Endothelial cell of umbilical vein (primary cell): ENCODE measurements around the gene SFMBT2. TPM values are rescaled to one million over a fixed set of nuclear protein-coding genes. Genes with fewer than 3 reads are reported as not detected.

Experiments used
- BruUV-seq: library from RNA; stranded (reverse); fragments of 400-500 nt; replicated peaks from 2 replicates; lab custom pipeline; 2021; lab: Mats Ljungman, UMichigan
- CTCF ChIA-PET: fragments of 300-600, 350-600 bp; sonication (Branson Sonifier 250); formaldehyde crosslinking; loops from one replicate; lab custom pipeline; 2021; ENCODE audit warnings: antibody characterized with exemption, inconsistent platforms; lab: Charles Lee
- POLR2A ChIA-PET: fragments of 300-600, 350-600 bp; sonication (Branson Sonifier 250); formaldehyde crosslinking; loops from one replicate; lab custom pipeline; 2021; ENCODE audit warnings: antibody characterized with exemption, inconsistent platforms; lab: Charles Lee
- DNase-seq: peaks from one replicate; pipeline ENCODE4 v3.0.0-alpha.2; 2011; ENCODE audit warnings: low read depth, low spot score
- FAIRE-seq: peaks from 2 replicates; lab custom pipeline; 2011; peaks lifted over from hg19 to GRCh38; lab: Jason Lieb, UNC
- H2AFZ ChIP-seq: 2 replicates; pipeline ENCODE4 v1.6.0; 2012; ENCODE audit warnings: low read depth, low read length, control low read depth, inconsistent platforms
- H3K27ac ChIP-seq: 2 replicates; pipeline ENCODE4 v1.5.1; 2011; ENCODE audit warnings: low read depth, mild to moderate bottlenecking, control low read depth, low read length, moderate library complexity; ENCODE audit not compliant: insufficient read depth
- H3K27me3 ChIP-seq, 2 experiments: 2 replicates each; pipeline versions ENCODE4 v1.6.0 to v1.6.1; 2011; ENCODE audit warnings: low read length in 2 of 2, mixed read lengths in 1 of 2; ENCODE audit not compliant: control insufficient read depth in 2 of 2, insufficient read depth in 2 of 2
- H3K36me3 ChIP-seq, 2 experiments: 2 replicates in 1 of 2; 3 replicates in 1 of 2; pipeline ENCODE4 v1.5.1; 2011; ENCODE audit warnings: low read length in 2 of 2, mild to moderate bottlenecking in 1 of 2, moderate library complexity in 1 of 2; ENCODE audit not compliant: control insufficient read depth in 2 of 2, insufficient read depth in 2 of 2; ENCODE audit errors: extremely low read depth in 1 of 2
- H3K4me1 ChIP-seq: 3 replicates; pipeline ENCODE4 v1.5.1; 2011; ENCODE audit warnings: mild to moderate bottlenecking, low read length; ENCODE audit not compliant: control insufficient read depth, insufficient read depth; ENCODE audit errors: extremely low read depth
- H3K4me2 ChIP-seq: 2 replicates; pipeline ENCODE4 v1.6.1; 2011; ENCODE audit warnings: low read length, control low read depth, mixed read lengths; ENCODE audit not compliant: insufficient read depth
- H3K4me3 ChIP-seq, 3 experiments: fragments of 200-600 bp in 1 of 3; sonication (generic), shearing (Covaris generic) in 1 of 3; replicated peaks in 1 of 3; 2 replicates each; pipeline ENCODE4 v1.5.1; 2011 to 2016; ENCODE audit warnings: control low read depth in 3 of 3, low read length in 3 of 3, mild to moderate bottlenecking in 2 of 3, inconsistent platforms in 1 of 3, low read depth in 1 of 3, moderate library complexity in 1 of 3; ENCODE audit not compliant: insufficient read depth in 1 of 3
- H3K79me2 ChIP-seq: 2 replicates; pipeline ENCODE4 v1.6.0; 2012; ENCODE audit warnings: low read length, inconsistent platforms; ENCODE audit not compliant: control insufficient read depth, insufficient read depth
- H3K9ac ChIP-seq: replicated peaks from 2 replicates; pipeline ENCODE3; 2011; ENCODE audit warnings: low read length, control low read depth; ENCODE audit not compliant: insufficient read depth; ENCODE audit errors: extremely low read depth
- H3K9me1 ChIP-seq: replicated peaks from 3 replicates; pipeline ENCODE4 v1.6.0; 2011; ENCODE audit warnings: mild to moderate bottlenecking, low read length; ENCODE audit not compliant: control insufficient read depth, insufficient read depth; ENCODE audit errors: extremely low read depth
- H3K9me3 ChIP-seq: replicated peaks from 2 replicates; pipeline ENCODE4 v1.5.1; 2012; ENCODE audit warnings: low read length, inconsistent platforms; ENCODE audit not compliant: control insufficient read depth, insufficient read depth
- H4K20me1 ChIP-seq: replicated peaks from 2 replicates; pipeline ENCODE3; 2011; ENCODE audit warnings: mild to moderate bottlenecking, low read length; ENCODE audit not compliant: control insufficient read depth, insufficient read depth; ENCODE audit errors: extremely low read depth
- FOS ChIP-seq: IDR thresholded peaks from 2 replicates; pipeline ENCODE4 v1.6.1; 2011; ENCODE audit warnings: mild to moderate bottlenecking, low read length, moderate library complexity, borderline replicate concordance; ENCODE audit not compliant: insufficient read depth
- GATA2 ChIP-seq: IDR thresholded peaks from 2 replicates; pipeline ENCODE4 v1.7.0; 2011; ENCODE audit warnings: low read depth, mild to moderate bottlenecking, moderate library complexity, mixed read lengths, low read length; ENCODE audit not compliant: insufficient read length, insufficient read depth
- JUN ChIP-seq: IDR thresholded peaks from 2 replicates; pipeline ENCODE4 v1.6.1; 2011; ENCODE audit warnings: borderline replicate concordance, low read depth; ENCODE audit not compliant: insufficient read length, insufficient read depth
- MYC ChIP-seq: IDR thresholded peaks from one replicate; pipeline ENCODE4 v1.6.1; 2011; ENCODE audit warnings: mild to moderate bottlenecking, low read depth, low read length
- POLR2A ChIP-seq: IDR thresholded peaks from 2 replicates; pipeline ENCODE4 v1.6.1; 2012; ENCODE audit warnings: low read depth, mild to moderate bottlenecking, control low read depth, low read length
- dilution Hi-C: fragments of 300-500 bp; cut with MboI; formaldehyde crosslinking; loops from one replicate; pipeline ENCODE4 v1.15.0; 2019; ENCODE audit warnings: low sequenced_read_pairs; ENCODE audit not compliant: extremely low pct_ligation_motif_present
- intact Hi-C: fragments of 100-400 bp; cut with micrococcal nuclease; formaldehyde crosslinking; loops from one replicate; pipeline ENCODE4 v1.10.0; 2022
- polyA plus RNA-seq, 4 experiments: library from polyadenylated mRNA; depleted of rRNA in 3 of 4; stranded (reverse) in 3 of 4; unstranded in 1 of 4; fragments of >200 nt; gene quantifications; 2 replicates each; pipeline versions ENCODE4 v1.2.1 to v1.2.3, GENCODE V29; 2011 to 2012; ENCODE audit warnings: missing spikeins in 1 of 4
- total RNA-seq: library from RNA; stranded (reverse); gene quantifications from 2 replicates; pipeline ENCODE4 v1.2.3, GENCODE V29; 2021
- TF ChIP-seq, protein P1 (sequence below), 2 donors: IDR thresholded peaks; 1 replicate in 1 of 2; 2 replicates in 1 of 2; pipeline ENCODE4 v1.5.1; 2011; ENCODE audit warnings: low read length in 2 of 2, mild to moderate bottlenecking in 2 of 2, moderate library complexity in 2 of 2, control low read depth in 1 of 2, inconsistent platforms in 1 of 2, low read depth in 1 of 2; ENCODE audit not compliant: insufficient read depth in 1 of 2; ENCODE audit errors: extremely low read depth in 1 of 2
- TF ChIP-seq, protein P2 (sequence below): IDR thresholded peaks from 2 replicates; pipeline ENCODE4 v1.6.1; 2011; ENCODE audit not compliant: insufficient read depth, insufficient read length

Gene SFMBT2
- total and polyA plus RNA-seq, 2 donors (not counting 3 experiments of a cell fraction or from before 2014, with no cell fraction given), result 0.14 to 0.64 TPM

DNA sequence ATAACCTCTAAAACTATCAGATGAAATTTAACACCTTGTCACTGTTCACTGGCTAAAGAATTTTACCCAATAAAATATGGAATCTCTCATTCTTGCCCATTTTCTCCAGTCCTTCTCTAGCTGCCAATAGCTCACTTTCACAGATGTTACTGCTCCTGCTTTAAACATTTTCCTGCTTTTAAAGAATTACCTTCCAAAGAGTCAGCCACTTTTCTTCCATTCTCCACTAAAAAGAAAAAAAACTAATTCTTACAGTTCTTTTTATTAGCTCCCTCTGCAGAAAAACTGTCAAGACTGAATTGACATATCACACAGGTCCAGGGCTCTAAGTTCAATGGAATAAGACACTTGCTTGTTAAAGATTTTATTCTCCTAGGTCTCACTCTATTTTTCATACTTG lies 114.8 kb downstream of the SFMBT2 start:
- Histone ChIP-seq H3K36me3 (no peaks in the 10 kb centered on the region), H4K20me1 (no peaks in the 10 kb centered on the region), H3K27me3 (no peaks in the 10 kb centered on the region), H3K79me2 (no peaks in the 10 kb centered on the region), H3K9me3 (no peaks in the 10 kb centered on the region), H3K4me1 (no peaks in the 10 kb centered on the region), H3K27ac (no peak overlapping the region), H3K4me3 (no peak overlapping the region), H3K4me2 (no peak overlapping the region), H2AFZ (no peak overlapping the region), H3K9ac (no peak overlapping the region), H3K9me1 (no peaks in the 10 kb centered on the region)
- CTCF ChIA-PET, result no interaction called here
- TF ChIP-seq, protein P1, sequence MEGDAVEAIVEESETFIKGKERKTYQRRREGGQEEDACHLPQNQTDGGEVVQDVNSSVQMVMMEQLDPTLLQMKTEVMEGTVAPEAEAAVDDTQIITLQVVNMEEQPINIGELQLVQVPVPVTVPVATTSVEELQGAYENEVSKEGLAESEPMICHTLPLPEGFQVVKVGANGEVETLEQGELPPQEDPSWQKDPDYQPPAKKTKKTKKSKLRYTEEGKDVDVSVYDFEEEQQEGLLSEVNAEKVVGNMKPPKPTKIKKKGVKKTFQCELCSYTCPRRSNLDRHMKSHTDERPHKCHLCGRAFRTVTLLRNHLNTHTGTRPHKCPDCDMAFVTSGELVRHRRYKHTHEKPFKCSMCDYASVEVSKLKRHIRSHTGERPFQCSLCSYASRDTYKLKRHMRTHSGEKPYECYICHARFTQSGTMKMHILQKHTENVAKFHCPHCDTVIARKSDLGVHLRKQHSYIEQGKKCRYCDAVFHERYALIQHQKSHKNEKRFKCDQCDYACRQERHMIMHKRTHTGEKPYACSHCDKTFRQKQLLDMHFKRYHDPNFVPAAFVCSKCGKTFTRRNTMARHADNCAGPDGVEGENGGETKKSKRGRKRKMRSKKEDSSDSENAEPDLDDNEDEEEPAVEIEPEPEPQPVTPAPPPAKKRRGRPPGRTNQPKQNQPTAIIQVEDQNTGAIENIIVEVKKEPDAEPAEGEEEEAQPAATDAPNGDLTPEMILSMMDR (IDR thresholded peaks at IDR 0.05; ENCODE audit: extremely low read depth in 1 of 2, insufficient read depth in 1 of 2, low read depth in 1 of 2, low read length in 2 of 2), result no peak
- no peak for TF ChIP-seq POLR2A
- TF ChIP-seq, protein P2, sequence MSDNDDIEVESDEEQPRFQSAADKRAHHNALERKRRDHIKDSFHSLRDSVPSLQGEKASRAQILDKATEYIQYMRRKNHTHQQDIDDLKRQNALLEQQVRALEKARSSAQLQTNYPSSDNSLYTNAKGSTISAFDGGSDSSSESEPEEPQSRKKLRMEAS, result no peak
- no peak for TF ChIP-seq GATA2
- TF ChIP-seq JUN, result no peak
- TF ChIP-seq MYC, result no peak
- TF ChIP-seq FOS, result no peak
- BruUV-seq, result no TSS peak
- intact Hi-C loops (no loop called here), dilution Hi-C loops (no loop called here)
- DNase-seq (no peak), FAIRE-seq (no peak)
- POLR2A ChIA-PET, result no interaction called here
